Stimulated activated CD4-positive, alpha-beta T cell treated with anti-CD3 and anti-CD28 coated beads, Interleukin-4, amount 100 ng/mL, for 4 hours (primary cell): ENCODE results near the gene BNIP3.

ENCODE experiments used
- DNase-seq, 2 experiments: peaks; one replicate each; pipeline ENCODE4 v3.0.0-alpha.2; 2020

Gene BNIP3

DNA sequence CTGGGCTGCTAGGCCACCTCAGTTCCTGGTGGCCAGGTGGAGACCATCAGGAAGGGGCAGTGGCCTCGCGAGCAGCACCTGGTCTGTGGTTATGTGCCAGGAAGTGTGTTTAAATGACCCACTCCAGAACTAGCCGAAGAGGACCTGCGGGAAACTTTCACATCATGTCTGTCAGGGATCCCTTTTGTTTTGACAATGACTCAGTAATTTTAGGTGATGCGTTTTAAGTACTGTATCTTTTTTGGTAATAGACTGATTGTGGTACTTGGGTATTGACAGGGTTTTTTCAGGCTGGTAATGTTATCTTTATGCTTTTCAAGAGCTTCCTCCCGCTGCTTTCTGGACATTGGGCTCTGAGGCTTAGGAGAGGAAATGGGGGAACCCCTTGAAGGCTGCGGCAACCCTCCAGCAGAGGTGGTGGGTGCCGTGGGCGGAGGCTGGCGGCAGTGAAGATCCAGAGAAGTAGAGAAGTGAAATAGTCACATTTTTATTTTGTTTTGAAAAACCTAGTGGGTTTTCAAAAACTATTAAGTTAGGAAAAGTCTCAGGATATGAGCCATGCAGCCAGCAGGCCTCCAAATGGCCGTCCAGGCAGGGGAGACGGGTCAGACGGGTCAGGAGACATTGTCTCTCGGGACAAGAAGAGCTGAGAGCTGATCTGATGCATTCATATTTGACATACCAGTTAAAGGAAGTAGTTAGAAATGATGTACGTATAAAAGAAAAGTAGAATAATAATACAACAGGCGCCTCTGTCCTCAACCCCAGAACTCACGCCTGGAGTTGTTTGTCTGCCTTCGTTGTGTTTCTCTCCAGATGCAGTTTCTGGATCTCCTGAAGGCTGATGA lies 53.3 kb downstream of the BNIP3 start:
- DNase-seq = peak; percentile 46 to 50

DNA sequence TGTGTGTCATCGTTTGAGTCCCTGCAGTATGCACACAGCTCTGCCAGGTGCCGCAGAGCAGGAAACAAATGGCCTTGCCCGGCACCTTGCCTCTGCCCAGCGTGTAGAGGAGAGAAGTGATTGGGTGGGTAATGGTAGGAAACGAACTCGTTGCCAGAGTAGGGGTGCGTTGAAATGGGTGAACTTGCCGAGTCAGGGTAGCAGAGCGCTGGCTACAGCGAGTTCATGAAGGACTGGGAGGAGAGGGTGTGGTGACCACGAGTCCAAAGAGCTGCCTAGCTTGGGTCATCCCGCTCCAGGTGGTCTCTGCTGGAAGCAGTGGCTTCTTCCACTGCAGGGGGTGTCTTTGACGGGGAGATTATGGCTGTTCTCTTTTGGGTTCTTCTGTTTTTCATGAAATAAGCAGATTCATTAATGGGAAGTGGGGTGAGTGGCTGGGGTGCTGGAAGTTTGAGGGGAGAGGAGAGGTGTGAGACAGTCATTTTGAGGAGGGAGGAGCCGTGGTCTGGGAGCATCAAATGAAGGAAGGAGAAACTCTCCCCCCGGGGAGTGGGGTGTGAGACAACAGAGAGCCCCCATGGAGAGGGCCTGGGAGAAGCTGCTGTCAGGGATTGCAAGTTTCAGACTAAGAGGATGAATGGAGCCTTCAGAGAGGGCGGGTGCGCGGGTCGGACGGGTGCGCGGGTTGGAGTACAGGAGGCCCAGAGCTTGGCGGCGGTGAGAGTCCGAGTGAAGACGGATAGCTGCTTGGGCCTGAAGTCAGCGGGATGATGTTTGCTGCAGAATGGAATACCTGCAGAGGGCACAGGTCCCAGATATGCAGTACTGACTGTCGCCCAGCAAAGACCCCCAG lies 54.8 kb downstream of the BNIP3 start:
- DNase-seq = no peak

DNA sequence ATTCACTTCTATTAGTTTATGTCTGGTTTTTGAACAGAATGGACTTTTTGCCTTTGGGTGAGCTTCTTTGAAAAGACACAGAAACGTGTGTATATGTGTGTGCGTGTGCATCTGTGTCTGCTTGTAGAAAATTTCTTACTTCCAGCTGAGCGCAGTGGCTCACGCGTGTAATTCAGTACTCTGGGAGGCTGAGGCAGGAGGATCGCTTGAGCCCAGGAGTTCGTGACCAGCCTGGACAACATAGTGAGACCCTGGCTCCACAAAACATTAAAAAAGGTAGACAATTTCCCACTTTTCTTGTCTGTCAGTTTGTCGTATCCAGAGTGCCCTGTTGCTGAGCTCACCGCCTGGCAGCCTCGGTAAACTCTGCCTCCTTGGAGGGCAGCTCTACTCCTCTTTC lies 55.5 kb downstream of the BNIP3 start:
- no peak for DNase-seq

DNA sequence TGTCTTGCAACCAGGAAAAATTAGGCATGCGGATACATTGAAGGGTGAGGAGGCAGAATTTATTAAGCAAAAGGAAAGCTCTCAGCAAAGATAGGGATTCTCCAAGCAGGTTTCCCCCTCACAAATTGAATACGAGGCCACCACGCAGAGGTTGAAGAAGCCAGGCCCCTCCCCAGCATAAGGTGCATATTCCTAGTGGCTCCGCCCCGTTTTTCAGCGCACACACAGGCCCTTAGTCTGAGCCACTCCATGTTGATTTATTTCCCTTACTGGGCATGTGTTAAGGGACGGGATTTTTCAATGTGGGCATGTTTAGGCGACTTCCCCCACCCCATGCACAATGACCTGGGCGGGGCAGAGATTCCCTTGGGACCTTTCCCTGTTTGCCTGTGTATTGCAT lies 56.0 kb downstream of the BNIP3 start:
- no peak for DNase-seq

DNA sequence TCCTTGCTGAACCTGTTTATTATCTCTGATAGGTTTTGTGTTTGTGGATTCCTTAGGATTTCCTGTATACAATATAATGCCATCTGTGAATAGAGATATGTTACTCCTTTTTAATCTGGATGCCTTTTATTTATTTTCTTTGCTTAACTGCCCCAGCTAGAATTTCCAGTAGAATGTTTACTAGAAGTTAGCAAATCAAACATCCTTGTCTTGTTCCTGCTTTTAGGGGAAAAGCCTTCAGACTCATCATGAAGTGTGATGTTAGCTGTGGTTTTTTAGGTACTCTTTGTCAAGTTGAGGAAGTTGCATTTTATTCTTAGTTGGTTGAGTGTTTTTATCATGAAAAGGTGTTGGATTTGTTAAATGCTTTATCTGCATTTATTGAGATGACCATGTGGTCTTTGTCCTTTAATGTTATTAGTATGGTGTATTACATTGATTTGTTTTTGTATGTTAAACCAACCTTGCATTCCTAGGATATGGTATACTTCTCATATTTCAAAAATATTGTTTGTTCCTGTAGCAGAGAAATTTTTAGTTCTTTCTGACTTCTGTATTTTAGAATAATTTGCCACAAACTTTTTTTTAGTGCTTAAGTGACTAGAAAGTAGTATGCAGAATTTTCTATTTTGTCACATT lies 56.6 kb downstream of the BNIP3 start:
- DNase-seq = no peak

DNA sequence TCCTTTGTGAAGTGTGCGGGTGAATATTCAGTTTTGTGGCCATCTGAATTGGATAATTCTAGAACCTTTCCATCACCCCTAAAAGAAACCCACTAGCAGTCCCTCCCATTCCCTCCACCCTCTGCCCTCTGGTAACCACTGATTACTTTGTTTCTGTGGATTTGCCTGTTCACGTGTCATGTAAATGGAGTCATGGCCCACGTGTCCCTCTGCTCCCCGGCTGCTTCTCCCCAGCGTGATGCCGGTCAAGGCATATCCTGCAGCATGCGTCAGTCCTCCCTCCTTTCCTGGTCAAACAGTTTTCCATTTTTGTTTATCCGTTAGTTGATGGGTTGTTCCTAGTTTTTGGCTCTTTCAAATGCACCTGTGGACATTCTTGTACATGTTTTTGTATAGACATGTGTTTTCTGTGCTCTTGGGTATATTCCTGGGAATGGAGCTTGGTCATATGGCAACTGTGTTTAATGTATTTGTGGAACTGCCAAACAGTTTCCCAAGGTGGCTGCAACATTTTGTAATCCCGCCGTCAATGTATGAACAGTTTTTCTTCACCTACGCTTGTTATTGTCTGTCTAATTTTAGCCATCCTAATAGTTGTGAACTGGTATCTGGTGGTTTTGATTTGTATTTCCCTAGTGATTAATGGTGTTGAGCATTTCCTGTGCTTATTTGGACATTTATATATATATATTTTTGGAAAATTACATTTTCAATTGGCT lies 58.5 kb downstream of the BNIP3 start:
- DNase-seq = no peak

DNA sequence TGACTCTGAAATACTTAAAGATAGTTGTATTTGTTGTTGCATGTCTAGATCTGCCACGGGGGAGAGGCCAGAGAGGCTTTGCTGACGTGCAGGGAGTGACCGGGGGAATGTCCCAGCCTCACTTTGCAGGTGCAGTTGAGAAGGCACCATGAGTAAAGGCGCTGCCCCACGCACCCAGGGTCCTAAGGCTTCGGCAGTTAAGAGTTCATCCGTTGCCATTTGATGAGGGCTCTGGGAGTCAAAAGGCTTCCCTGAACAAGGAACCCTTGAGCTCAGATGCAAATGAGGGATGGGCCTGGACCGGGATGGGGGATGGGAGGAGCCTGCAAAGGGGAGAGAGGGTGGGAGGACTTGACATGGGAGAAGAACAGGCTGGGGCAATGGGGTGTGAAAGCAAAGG lies 60.5 kb downstream of the BNIP3 start:
- DNase-seq = no peak

DNA sequence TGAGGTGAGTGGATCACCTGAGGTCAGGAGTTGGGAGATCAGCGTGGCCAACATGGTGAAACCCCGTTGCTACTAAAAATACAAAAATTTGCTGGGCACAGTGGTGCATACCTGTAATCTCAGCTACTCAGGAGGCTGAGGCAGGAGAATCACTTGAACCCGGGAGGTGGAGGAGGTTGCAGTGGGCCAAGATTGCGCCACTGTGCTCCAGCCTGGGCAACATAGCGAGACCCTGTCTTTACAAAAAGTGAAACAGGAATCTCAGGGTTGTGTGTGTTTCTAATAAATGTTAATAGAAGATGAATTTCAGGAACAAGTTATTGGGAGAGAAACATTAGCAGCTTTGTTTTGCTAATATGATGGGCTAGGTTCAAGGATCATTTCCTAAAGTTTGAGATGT lies 61.0 kb downstream of the BNIP3 start:
- DNase-seq = no peak

DNA sequence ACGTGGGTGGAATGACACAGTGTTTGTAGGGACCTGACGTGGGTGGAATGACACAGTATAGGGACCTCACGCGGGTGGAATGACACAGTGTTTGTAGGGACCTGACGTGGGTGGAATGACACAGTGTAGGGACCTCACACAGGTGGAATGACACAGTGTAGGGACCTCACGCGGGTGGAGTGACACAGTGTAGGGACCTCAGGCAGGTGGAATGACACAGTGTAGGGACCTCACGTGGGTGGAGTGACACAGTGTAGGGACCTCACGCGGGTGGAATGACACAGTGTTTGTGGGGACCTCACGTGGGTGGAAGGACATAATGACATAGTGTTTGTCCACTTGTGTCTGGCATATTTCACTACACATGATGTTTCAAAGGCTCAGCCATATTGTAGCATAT lies 61.6 kb downstream of the BNIP3 start:
- DNase-seq = peak in 1 of 2 experiments; percentile 75

DNA sequence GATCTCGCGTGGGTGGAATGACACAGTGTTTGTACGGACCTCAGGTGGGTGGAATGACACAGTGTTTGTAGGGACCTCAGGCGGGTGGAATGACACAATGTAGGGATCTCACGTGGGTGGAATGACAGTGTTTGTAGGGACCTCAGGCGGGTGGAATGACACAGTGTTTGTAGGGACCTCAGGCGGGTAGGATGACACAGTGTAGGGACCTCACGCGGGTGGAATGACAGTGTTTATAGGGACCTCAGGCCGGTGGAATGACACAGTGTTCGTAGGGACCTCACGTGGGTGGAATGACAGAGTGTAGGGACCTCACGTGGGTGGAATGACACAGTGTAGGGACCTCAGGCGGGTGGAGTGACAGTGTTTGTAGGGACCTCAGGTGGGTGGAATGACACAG lies 62.3 kb downstream of the BNIP3 start:
- DNase-seq = peak in 1 of 2 experiments; percentile 52
